Measurements from ENCODE around the gene ZMIZ1. TPM values are rescaled to one million over a fixed set of nuclear protein-coding genes. Genes with fewer than 3 reads are reported as not detected.
A peak's percentile ranks its signal among the peaks of the same experiment; 100 is the strongest.

The ZMIZ1 gene
- total RNA-seq, 1 experiment from 2014 or later, result 34.2 TPM

GRCh38 chr10:79287973-79288723 is 219.4 kb downstream of the ZMIZ1 start:
- in situ Hi-C loops (cut with HindIII; ENCODE audit: low pct_unique_long_range_greater_than_20kb, low sequenced_read_pairs), result no loop called here
- POLR2A ChIA-PET, result no interaction called here
- Histone ChIP-seq H3K4me1 (ENCODE audit: control insufficient read depth, insufficient read depth, low read length) (no peaks in the 10 kb centered on the region), H3K9me3 (ENCODE audit: control insufficient read depth, insufficient read depth, low read depth, low read length) (no peaks in the 10 kb centered on the region), H3K36me3 (ENCODE audit: control insufficient read depth, insufficient read depth, low read length) (no peaks in the 10 kb centered on the region), H3K27me3 (ENCODE audit: control insufficient read depth, insufficient read depth, low read length) (no peaks in the 10 kb centered on the region), H3K27ac (ENCODE audit: low read length) (no peak overlapping the region), H3K4me3 (ENCODE audit: low read depth in 2 of 2, low read length in 2 of 2) (no peak overlapping the region)
- TF ChIP-seq CTCF (IDR thresholded peaks at IDR 0.05) (no peak), TCF7L2 (IDR thresholded peaks at IDR 0.05; ENCODE audit: low read depth, low read length) (no peak), SIN3A (IDR thresholded peaks at IDR 0.05; ENCODE audit: borderline replicate concordance, insufficient read depth, low read depth, low read length) (no peak), POLR2AphosphoS5 (IDR thresholded peaks at IDR 0.05; ENCODE audit: low read depth, low read length) (no peak), REST (IDR thresholded peaks at IDR 0.05; ENCODE audit: insufficient read depth in 1 of 2, low read depth in 2 of 2, low read length in 1 of 2) (no peak)
- CTCF ChIA-PET, result no interaction called here
- intact Hi-C loops (cut with micrococcal nuclease; ENCODE audit: unreplicated experiment), result no loop called here
- ATAC-seq (no peak), DNase-seq (ENCODE audit: low read depth, low spot score) (no peak)
- BruUV-seq (replicated peaks), result no TSS peak

GRCh38 chr10:79289801-79290200 is 221.0 kb downstream of the ZMIZ1 start:
- no peak overlapping the region for H3K4me3 ChIP-seq (ENCODE audit: low read depth in 2 of 2, low read length in 2 of 2)
- in situ Hi-C loops (cut with HindIII; ENCODE audit: low pct_unique_long_range_greater_than_20kb, low sequenced_read_pairs) (no loop called here), intact Hi-C loops (cut with micrococcal nuclease; ENCODE audit: unreplicated experiment) (no loop called here)
- H3K9me3 ChIP-seq (ENCODE audit: control insufficient read depth, insufficient read depth, low read depth, low read length), result no peaks in the 10 kb centered on the region
- TF ChIP-seq SIN3A (IDR thresholded peaks at IDR 0.05; ENCODE audit: borderline replicate concordance, insufficient read depth, low read depth, low read length), result no peak
- no peak for TF ChIP-seq REST (IDR thresholded peaks at IDR 0.05; ENCODE audit: insufficient read depth in 1 of 2, low read depth in 2 of 2, low read length in 1 of 2)
- no peak for TF ChIP-seq CTCF (IDR thresholded peaks at IDR 0.05)
- TF ChIP-seq POLR2AphosphoS5 (IDR thresholded peaks at IDR 0.05; ENCODE audit: low read depth, low read length), result no peak
- no peak for TF ChIP-seq TCF7L2 (IDR thresholded peaks at IDR 0.05; ENCODE audit: low read depth, low read length)
- H3K27me3 ChIP-seq (ENCODE audit: control insufficient read depth, insufficient read depth, low read length), result no peaks in the 10 kb centered on the region
- ATAC-seq (peak; percentile 31; the same call in 1 of the 2 replicates), DNase-seq (ENCODE audit: low read depth, low spot score) (no peak)
- ChIA-PET CTCF (no interaction called here), POLR2A (no interaction called here)
- no peak overlapping the region for H3K27ac ChIP-seq (ENCODE audit: low read length)
- no TSS peak for BruUV-seq (replicated peaks)
- H3K4me1 ChIP-seq (ENCODE audit: control insufficient read depth, insufficient read depth, low read length), result no peaks in the 10 kb centered on the region
- no peaks in the 10 kb centered on the region; the same call in 1 of the 2 replicates for H3K36me3 ChIP-seq (ENCODE audit: control insufficient read depth, insufficient read depth, low read length)
